HG03103 (cell line): ENCODE data around the gene MAP2K4.

Source experiments
- ATAC-seq: cut with Tn5 transposase; IDR thresholded peaks from one replicate; pipeline ENCODE4 v1.9.1; 2021; ENCODE audit warnings: low read depth; ENCODE audit not compliant: unreplicated experiment

MAP2K4 gene

DNA sequence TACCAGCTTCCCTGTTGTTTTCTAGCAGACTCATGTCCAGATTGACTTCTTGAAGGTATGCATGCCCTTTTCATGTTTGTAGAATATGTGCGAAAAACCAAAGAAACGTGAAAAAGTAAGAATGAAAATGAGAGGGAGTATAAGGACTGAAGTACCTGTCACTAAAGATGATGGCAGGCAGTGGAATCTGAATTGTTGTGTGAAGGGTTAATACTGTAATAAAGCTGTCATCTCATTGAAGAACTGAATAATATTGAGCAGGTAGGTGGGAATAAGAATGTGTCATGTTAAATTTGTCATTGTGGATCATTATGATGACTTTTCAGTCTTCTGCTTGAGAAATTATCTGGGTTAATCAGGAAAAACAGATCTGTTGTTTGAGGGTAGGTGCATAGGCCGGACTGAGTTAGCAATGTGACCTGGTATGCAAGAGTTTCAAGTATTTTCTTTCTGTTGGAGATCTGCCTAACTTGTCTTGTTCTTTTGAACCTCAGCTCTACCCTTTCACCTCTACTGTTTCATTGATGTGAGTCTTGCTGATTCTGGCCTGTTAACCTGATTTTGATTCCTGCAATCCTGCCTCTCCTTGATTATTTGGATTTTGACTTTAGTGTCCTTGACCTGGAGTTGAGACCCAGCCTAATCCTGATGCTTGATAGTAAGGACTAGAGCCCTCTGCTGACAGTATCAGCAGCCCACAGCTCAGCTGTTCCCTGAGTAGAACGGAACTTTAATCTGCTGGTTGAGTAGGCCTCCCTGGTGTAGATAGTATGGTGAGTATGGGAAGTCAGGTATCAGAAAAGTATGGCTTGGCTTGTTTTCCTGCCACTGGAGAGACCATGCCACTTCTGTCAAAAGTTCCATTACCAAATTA lies 64.6 kb downstream of the MAP2K4 start:
- ATAC-seq, result no peak

DNA sequence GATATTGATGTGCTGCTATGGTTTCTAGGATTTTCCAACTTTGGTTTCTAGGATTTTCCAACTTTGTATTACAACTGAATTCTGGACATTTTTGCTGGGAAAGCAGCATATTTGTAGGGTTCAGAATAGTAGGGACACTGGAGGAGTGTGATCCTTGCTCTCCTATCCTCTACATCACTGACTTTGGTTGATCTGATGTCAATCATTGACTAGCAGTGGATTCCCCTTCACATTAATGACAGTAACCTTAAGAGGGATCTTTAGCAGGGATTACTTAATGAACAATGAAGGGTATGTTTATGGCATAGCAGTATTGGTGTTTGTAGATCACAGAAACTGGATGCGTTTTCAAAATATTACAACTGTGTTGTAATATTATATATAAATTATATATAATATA lies 67.4 kb downstream of the MAP2K4 start:
- ATAC-seq, result no peak

DNA sequence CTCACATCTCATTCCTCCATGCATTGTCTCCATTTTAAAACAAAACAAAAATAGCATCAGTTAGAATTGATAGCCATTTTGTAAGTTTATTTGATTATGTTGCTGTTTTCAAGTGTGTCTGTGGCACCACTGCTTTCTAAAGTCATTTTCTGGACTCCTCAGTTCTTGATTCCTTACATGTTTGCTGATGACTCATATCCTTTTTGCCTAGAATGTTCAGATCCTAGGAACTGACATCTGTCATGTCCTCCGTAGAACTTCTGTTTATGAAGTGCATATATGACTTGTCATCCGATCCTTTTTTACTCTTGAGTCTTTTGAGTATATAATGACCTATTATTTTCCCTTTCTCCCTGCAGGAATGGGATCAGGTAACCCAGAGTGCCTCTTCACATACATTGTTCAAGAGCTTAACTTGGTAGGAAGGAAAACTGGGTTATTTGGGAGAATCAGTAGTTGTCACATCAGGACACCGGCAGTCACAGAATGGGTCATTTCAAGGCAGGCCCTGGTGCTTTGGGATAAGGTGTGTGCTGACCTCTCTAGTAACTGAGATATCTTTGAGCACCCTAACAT lies 69.2 kb downstream of the MAP2K4 start:
- no peak for ATAC-seq

DNA sequence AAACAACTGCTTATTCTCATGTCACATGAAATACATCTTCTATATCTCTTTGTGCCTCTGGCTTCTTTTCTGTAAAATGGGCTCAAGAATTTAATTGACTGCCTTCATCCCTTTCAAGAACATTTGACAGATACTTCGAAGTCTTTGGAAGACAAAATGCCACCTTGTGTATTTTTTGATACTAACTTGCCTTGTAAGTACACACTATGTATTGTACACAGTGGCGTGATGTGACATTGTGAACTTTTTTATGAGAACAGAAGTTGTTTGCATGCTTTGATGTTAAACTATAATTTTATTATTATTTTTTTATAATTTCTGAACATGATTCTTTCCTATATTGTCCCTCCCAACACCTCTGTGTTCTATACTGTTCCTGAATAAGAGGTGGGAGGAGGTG lies 73.7 kb downstream of the MAP2K4 start:
- no peak for ATAC-seq

DNA sequence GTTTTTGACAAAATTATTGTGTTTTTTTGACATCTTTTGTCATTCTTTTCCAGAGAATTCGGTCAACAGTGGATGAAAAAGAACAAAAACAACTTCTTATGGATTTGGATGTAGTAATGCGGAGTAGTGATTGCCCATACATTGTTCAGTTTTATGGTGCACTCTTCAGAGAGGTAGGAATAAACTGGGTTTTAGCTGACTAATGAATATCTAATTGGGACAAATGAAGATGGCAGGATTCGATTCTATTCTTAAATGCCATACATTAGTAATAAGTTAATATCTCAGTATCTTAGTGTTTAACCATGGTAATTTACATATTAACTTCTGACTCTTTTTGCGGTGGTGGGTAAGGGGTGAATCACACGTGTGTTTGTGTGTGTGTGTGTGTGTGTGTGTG lies 74.8 kb downstream of the MAP2K4 start:
- ATAC-seq, result no peak

DNA sequence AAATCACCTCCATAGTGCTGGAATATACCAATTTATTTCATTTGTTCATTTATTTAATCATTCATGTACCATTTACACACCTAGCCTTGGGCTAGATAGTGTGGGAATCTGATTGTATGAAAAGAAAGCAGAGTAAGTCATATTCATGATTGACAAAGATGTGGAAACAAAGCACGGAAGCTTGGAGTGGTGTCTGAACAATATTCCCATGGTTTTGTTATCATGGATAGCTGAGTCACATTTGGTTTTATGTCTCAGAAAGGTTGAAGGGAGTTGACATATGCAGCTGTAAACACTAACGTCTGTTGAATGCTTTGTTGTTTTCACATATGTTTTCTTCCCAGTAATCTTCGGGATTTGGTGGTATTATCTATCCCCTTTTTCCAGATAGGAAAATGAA lies 76.6 kb downstream of the MAP2K4 start:
- ATAC-seq, result no peak

DNA sequence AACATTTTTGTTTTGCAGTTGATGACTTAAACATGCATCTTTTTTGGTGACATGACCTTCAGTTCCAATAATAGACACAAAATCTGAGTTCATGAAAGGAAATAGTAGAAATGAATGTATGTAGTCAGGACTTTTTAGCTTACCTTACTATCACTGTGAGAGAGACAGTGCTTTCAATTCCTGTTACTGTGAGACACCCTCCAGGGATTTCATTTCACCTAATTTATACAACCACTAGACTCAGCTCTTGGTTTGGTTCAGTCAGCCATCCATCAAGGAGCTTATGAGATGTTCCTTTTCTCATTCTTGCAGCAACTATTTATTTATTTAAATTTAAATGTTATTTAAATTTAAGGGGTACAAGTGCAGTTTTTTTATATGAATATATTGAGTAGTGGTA lies 77.9 kb downstream of the MAP2K4 start:
- peak; percentile 96 for ATAC-seq

DNA sequence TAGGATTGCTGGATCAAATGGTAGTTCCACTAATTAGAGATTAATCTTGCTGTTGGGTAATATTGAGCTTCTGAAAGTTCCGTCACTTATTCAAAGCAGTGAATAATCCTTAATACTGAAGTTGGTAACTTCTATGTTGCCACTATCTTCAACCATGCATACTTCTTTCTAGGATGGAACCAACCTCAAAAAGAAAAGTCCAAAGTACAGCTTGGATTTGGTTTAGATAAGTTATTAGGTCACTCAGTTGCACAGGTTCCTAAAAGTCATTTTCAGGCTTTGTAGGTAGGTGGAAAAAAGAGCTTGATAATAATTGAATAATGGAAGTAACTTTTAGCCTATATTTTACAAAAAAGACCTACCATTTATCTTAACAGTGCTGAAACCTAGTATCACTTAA lies 78.7 kb downstream of the MAP2K4 start:
- no peak for ATAC-seq

DNA sequence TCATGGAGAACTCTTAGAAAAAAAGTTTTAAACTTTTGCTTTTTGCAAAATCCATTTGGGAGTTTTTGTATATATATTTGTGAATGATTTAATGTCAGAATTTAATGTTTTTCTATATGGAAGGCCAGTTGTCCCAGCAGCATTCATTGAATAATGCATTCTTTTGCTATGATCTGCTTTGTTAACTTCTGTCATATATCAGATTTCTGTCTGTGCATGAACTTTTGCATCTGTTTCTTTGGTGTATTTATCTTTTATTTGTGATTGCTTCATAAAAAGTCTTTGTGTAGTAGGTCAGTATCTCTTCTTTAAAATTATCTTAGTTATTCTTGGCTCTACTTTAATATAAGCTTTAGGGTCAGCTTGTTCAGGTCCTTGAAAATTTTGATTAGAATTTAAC lies 84.2 kb downstream of the MAP2K4 start:
- no peak for ATAC-seq

DNA sequence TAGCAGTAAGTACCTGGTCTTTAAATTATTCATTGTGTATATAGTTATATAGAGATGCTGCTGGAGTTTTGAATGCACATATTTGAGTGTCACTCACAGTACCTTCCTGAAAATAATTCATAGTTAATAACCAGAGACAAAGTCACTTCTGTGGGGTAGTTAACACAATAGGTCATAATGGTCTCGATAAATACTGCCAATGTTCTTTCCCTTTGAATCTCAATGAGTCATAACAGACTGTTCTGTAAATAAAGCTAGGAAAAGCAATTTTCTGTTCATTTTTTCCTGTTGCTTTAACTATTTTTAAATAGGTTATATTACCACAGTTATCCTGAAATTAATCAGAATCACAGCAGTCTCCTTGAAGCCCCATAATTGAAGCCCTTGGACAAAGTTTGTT lies 87.2 kb downstream of the MAP2K4 start:
- ATAC-seq, result no peak

DNA sequence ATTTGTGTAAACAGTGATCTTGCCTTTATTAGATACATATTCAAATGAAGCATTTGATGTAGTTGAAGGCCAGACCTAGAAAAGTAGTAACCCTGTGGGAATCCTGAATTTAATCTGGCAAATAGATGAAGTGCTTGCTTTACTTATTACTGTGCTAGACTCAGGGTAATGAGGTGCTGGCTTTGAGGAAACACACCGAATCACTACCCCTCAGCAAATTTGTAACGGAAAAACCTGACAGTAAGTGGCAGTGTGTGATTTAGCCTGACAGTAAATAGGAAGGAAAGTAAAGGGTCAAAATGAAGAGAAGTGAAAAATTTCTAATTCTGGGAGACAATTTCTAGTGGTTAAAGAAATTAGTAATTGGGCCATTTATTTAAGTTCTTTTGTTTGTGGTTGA lies 90.2 kb downstream of the MAP2K4 start:
- ATAC-seq, result no peak

DNA sequence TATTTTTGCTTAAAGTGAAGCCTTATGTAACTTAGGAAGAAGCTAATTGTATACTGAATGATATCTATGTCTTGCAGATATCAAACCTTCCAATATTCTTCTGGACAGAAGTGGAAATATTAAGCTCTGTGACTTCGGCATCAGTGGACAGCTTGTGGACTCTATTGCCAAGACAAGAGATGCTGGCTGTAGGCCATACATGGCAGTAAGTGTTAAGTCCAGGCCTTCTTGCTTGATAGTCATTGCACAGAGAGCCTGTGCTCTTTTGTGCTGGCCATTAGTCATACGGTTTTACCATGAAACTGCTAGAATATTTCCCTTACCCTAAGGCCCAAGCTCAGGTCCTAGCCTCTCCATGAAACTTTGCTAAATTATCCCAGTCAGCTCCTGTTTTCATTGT lies 92.5 kb downstream of the MAP2K4 start:
- ATAC-seq, result no peak

DNA sequence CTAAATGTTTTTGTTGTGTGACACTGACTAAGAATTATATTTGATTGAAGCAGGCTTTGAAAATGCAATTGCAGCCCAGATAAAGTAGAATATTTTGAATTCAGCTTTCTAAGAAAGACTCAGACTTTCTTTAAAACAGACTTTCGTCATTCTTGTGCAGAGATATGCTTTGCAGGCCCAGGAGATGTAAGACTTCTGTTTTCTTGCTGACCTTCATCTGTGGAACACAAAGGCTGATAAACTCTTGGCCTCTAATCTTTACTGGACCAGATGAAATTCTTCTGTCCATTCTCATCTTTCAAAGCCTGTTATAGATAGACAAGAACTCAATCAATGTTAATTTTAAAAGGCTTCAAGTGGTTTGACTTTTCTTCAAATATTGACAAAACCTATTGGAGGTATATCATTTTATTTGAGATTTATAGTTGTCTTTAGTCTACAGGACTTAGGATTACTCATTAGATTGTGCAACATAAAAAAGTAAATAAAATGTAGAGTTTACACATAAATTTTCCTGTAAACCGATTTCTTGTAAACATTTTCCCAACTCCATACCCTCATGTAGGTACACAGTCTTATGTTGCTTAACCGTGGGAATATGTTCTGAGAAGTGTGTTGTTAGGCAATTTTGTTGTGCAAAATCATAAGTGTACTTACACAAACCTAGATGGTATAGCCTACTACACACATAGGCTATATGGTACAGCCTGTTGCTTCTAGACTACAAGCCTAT lies 94.2 kb downstream of the MAP2K4 start:
- ATAC-seq, result no peak

DNA sequence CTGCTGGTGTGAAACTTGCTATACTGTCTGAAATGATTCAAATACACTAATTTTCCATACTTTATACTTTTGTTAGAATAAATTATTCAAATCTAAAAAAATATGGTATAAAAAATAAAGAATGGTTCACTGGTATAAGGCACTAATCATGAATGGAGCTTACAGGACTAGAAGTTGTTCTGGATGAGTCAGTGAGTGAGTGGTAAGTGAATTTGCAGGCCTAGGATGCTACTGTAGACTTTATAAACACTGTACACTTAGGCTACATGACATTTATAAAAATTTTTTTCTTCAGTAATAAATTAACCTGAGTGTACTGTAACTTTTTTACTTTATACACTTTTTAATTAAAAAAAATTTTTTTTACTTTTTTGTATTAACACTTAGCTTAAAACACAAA lies 95.5 kb downstream of the MAP2K4 start:
- ATAC-seq, result no peak

DNA sequence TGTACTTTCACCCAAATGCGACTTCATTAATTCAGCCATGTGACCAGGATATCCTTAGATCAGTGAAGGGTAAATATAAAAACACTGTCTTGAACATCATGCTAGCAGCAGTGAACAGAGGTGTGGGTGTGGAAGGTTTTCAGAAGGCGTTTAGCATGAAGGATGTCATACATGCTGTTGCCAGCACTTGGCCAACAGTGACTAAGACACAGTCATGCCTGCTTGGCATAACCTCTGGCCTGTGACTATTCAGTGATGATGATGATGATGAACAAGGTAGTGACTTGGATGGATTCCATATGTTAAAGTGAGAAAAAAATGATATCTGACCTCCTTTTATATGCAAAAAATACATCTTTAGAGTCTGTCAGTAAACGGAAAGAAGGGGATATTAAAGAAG lies 97.9 kb downstream of the MAP2K4 start:
- ATAC-seq, result no peak

DNA sequence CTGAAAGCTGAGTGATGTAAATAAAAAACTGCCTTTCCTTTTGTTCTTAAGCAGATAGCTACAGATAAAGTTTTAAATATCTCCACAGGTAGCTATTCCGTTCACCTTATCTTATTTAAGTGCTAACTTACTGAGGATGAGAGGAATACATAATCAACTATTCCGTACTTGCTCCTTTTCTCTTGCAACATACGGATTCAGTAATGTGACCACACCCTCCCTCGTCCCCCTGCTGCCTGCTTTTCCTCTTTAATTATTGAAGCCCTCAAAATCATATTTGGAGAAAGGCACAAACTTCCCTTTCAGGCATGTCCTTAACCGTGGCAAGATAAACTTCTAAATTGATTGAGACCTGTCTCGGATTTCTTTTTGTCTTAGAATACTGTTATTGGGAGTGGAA lies 101.4 kb downstream of the MAP2K4 start:
- ATAC-seq, result no peak

DNA sequence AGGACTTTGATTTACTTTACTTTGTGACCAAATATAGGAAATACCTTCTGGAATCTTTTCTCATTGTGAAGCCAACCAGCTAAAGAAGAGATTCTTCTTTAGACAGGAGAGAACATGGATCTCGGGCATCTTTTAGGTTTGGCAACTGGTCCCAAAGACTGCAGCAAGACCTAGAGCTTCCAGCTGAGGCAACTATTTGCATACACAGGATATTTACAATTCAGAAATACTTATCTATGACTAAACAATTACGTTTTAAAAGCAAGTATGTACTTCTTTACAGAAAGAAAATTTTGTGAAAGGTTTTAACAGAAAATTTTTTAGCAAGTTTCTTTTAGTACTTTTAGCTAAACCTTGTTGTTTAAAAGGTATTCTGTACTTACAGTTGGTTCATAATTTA lies 106.5 kb downstream of the MAP2K4 start:
- ATAC-seq, result no peak

DNA sequence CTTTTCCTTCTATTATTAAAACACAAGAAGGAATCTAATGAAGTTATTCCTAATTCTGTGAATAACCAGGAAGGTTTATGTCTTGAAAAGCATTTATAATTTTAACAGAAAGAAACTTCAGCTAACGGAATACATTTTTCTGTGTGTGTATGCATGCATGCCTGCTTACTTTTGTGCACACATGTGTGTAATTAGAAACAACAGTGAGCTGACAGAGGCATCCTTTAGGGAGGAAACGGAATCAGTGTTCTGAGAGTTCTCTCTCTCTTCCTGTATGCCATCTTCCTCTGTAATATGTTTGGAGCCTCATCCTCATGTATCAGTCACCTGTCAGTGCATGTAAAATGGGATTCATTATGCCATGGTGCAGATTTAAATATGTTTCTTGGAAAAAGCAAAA lies 107.0 kb downstream of the MAP2K4 start:
- ATAC-seq, result no peak

DNA sequence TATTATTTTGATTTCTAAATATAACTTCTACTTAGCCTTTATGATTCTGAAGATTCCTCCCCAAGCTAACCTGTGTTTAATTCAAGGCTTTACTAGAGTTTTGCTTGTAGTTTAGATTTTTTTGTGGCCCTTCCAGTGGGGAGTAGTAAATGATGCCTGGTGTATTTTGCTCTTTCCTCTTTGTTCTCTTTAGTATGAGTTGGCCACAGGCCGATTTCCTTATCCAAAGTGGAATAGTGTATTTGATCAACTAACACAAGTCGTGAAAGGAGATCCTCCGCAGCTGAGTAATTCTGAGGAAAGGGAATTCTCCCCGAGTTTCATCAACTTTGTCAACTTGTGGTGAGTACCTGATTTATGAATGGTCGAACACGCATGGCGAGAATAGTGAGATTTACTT lies 108.3 kb downstream of the MAP2K4 start:
- no peak for ATAC-seq

DNA sequence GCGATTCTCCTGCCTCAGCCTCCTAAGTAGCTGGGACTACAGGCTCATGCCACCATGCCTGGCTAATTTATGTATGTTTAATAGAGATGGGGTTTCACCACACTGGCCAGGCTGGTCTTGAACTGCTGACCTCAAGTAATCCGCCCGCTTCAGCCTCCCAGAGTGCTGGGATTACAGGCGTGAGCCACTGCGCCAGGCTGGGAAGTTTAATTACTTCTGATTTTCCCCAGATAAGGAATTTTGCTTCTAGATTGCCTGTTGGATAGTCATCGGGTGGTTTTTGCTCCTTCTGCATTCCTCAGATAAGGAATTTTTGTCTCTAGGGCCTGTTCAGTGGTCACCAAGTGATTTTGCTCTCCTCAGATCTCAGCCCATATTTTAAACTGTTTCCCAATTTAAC lies 112.5 kb downstream of the MAP2K4 start:
- no peak for ATAC-seq

DNA sequence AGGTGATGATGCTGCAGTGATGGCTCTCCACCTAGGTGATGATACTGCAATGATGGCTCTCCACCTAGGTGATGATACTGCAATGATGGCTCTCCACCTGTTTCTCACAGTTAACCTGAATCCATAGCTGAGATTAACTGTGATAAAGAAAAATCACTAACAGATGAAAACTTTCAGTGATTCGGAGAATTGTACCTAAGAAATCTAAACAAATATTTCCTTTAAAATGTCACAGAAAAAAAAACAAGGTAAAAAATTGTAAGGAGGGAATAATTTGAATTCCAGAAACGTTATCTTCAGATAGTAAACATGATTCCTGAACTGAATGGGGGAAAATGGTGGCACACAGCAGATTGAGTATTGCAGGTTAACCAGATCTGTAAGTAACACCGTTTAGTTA lies 113.4 kb downstream of the MAP2K4 start:
- no peak for ATAC-seq

DNA sequence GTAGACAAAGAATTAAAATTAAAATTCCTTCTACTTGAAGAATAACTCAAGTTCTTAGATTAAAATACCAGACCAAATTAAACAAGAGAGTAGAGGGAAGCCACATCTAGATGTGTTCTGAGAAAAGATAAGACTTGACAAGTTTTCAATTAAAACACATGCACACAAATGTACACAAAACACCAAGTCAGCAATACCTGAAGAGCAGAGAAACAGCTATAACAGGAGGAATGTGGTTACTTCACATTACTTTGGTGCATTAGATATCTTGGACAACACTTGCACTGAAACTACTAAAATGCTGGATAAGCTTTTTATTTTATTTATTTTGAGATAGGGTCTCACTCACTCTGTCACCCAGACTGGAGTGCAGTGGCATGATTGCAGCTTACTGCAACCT lies 113.9 kb downstream of the MAP2K4 start:
- no peak for ATAC-seq
